Measurements from ENCODE around the gene PHB1.

PHB1 gene

GRCh38 chr17:49404361-49404760, 10.3 kb downstream of the PHB1 start (continued):
- no peak for TF ChIP-seq ZNF133 (tag by site-specific recombination; IDR thresholded peaks at IDR 0.05)
- no peak for TF ChIP-seq ZNF174 (tag by site-specific recombination; IDR thresholded peaks at IDR 0.05)
- TF ChIP-seq ZNF426 (tag by site-specific recombination; IDR thresholded peaks at IDR 0.05): no peak

GRCh38 chr17:49403514-49404289, 11.0 kb downstream of the PHB1 start:
- CTCF ChIA-PET: no interaction called here
- no peak for TF ChIP-seq SP3 (tag by site-specific recombination; IDR thresholded peaks at IDR 0.05)
- TF ChIP-seq ZNF362 (tag by site-specific recombination; IDR thresholded peaks at IDR 0.05): peak; percentile 88
- H3K27ac ChIP-seq (ENCODE audit: extremely low read depth, low read depth, low read length): no peak overlapping the region

GRCh38 chr17:49402706-49403105, 12.0 kb downstream of the PHB1 start:
- no peak overlapping the region for H3K4me3 ChIP-seq (ENCODE audit: low read depth, low read length)
- H3K27ac ChIP-seq (ENCODE audit: extremely low read depth, low read depth, low read length): no peak overlapping the region
- H3K9me3 ChIP-seq (ENCODE audit: control insufficient read depth, insufficient read depth, low read depth, low read length): no peaks in the 10 kb centered on the region
- H3K36me3 ChIP-seq (ENCODE audit: control insufficient read depth in 2 of 2, insufficient read depth in 1 of 2, low read length in 2 of 2): peaks cover 25 to 57% of the 10 kb centered on the region in 2 experiments
- POLR2A ChIA-PET: no interaction called here
- TF ChIP-seq GLIS1 (tag by site-specific recombination; IDR thresholded peaks at IDR 0.05): 0 out of 2 replicates have a peak, but pooled peaks have one; percentile 11
- TF ChIP-seq SCRT2 (tag by site-specific recombination; IDR thresholded peaks at IDR 0.05): no peak
- TF ChIP-seq ZBTB17 (tag by site-specific recombination; IDR thresholded peaks at IDR 0.05): peak; percentile 52
- no peaks in the 10 kb centered on the region for H3K4me1 ChIP-seq (ENCODE audit: control insufficient read depth, insufficient read depth, low read length)
- CTCF ChIA-PET: interaction anchor here (1.3 to 1.6 kb wide), 2 partner anchors 87 to 180 kb away, joined by 3 to 6 read pairs; no protein-coding TSS in a partner anchor

More at GRCh38 chr17:49403514-49404289, 11.0 kb downstream of the PHB1 start:
- POLR2A ChIA-PET: no interaction called here
- H3K9me3 ChIP-seq (ENCODE audit: control insufficient read depth, insufficient read depth, low read depth, low read length): no peaks in the 10 kb centered on the region
- H3K36me3 ChIP-seq (ENCODE audit: control insufficient read depth in 2 of 2, insufficient read depth in 1 of 2, low read length in 2 of 2): peaks cover 25 to 67% of the 10 kb centered on the region in 2 experiments
- no peak overlapping the region for H3K4me3 ChIP-seq (ENCODE audit: low read depth, low read length)
- no peaks in the 10 kb centered on the region; the same call in 1 of the 2 replicates for H3K4me1 ChIP-seq (ENCODE audit: control insufficient read depth, insufficient read depth, low read length)

- POLR2A ChIA-PET: no interaction called here
- 0 out of 2 replicates have a peak, but pooled peaks have one; percentile 32 for TF ChIP-seq ZNF341 (tag by site-specific recombination; IDR thresholded peaks at IDR 0.05; ENCODE audit: low read depth)
- TF ChIP-seq ZIC2 (tag by site-specific recombination; IDR thresholded peaks at IDR 0.05): peak; percentile 35; the same call in 1 of the 2 replicates
- TF ChIP-seq, protein P1, sequence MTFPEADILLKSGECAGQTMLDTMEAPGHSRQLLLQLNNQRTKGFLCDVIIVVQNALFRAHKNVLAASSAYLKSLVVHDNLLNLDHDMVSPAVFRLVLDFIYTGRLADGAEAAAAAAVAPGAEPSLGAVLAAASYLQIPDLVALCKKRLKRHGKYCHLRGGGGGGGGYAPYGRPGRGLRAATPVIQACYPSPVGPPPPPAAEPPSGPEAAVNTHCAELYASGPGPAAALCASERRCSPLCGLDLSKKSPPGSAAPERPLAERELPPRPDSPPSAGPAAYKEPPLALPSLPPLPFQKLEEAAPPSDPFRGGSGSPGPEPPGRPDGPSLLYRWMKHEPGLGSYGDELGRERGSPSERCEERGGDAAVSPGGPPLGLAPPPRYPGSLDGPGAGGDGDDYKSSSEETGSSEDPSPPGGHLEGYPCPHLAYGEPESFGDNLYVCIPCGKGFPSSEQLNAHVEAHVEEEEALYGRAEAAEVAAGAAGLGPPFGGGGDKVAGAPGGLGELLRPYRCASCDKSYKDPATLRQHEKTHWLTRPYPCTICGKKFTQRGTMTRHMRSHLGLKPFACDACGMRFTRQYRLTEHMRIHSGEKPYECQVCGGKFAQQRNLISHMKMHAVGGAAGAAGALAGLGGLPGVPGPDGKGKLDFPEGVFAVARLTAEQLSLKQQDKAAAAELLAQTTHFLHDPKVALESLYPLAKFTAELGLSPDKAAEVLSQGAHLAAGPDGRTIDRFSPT (tag by site-specific recombination; IDR thresholded peaks at IDR 0.05): no peak
- H3K36me3 ChIP-seq (ENCODE audit: control insufficient read depth in 2 of 2, insufficient read depth in 1 of 2, low read length in 2 of 2): peaks cover 25 to 51% of the 10 kb centered on the region in 2 experiments
- H3K9me3 ChIP-seq (ENCODE audit: control insufficient read depth, insufficient read depth, low read depth, low read length): no peaks in the 10 kb centered on the region
- CTCF ChIA-PET: interaction anchor here (0.6 to 1.6 kb wide), 3 partner anchors 86 to 179 kb away, joined by 3 to 6 read pairs (median 4); no protein-coding TSS in a partner anchor
- no peak overlapping the region for H3K27ac ChIP-seq (ENCODE audit: extremely low read depth, low read depth, low read length)
- H3K4me1 ChIP-seq (ENCODE audit: control insufficient read depth, insufficient read depth, low read length): no peaks in the 10 kb centered on the region
- H3K4me3 ChIP-seq (ENCODE audit: low read depth, low read length): no peak overlapping the region
These were observed 12.6 kb downstream of the PHB1 start for GRCh38 chr17:49401971-49402611.
